AG09319 (cell line): ENCODE results near the gene ZNF346.
"Not testable (repeated sequence)": the region's sequence is repeated elsewhere in the genome, so short reads cannot be mapped to it uniquely, and the experiment has no call there.

Source experiments
- DNase-seq: peaks from one replicate; pipeline ENCODE4 v3.0.0-alpha.2; 2010; ENCODE audit warnings: low read depth; ENCODE audit errors: extremely low read depth
- CTCF ChIP-seq: IDR thresholded peaks from 2 replicates; pipeline ENCODE4 v1.5.1; 2011; ENCODE audit warnings: low read depth, mild to moderate bottlenecking, inconsistent platforms, low read length, moderate library complexity

ZNF346 gene

GRCh38 chr5:177045631-177046030 lies 23.1 kb downstream of the ZNF346 start:
- TF ChIP-seq CTCF = no peak
- no peak for DNase-seq

DNA sequence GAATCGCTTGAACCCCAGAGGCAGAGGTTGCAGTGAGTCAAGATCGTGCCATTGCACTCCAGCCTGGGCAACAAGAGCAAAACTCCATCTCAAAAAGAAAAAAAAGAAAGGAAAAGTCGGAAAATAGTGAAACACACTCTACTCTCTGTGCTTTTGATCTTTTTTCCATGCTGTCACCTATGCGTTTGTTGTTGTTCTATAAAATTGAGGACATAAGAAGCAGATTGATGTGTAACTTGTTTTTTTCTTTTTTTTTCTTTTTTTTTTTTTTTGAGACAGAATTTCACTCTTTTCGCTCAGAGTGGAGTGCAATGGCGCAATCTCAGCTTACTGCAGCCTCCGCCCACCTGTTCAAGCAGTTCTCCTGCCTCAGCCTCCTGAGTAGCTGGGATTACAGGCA lies 26.0 kb downstream of the ZNF346 start:
- DNase-seq = not testable (repeated sequence)

GRCh38 chr5:177049285-177049684 lies 26.8 kb downstream of the ZNF346 start:
- TF ChIP-seq CTCF = no peak
- DNase-seq = no peak

DNA sequence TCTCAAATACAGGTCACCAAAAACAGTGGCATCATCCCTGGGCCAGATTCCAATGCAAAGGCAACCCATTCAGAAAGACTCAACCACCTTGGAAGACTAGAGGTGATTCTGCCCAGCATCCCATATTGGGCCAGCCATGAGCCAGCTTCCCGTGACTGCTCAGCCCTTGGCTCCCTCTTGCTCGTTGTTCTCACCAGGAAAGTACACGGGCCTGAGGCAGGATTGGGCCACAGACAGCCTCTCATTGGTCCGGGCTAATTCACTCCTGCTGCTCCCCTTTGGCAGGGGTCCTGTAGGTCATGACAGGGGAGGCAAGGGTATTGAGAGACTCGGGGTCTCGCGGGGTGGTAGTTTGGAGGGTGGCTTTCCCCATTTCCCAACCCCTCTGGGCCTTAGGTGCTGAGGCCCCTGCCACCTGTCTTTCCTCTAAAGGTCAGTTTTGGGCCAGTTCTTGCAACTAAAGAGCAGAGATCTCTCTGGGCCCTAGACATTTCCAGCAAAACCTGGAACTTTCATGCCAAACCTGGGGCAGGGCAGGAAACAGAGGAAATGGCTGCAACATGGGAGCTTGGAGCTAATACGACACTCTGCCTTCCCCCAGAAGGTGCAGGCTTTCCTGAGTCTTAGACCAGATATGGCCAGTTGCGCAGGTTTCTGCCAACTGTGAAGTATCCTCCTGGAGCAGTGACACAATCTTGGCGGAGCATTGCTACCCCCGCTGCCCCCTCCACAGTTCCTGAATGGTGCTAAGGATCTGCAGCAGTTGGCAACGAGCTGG lies 42.2 kb downstream of the ZNF346 start:
- no peak for TF ChIP-seq CTCF
- no peak for DNase-seq

- DNase-seq = no peak
- no peak for TF ChIP-seq CTCF
Measured at GRCh38 chr5:177065491-177065890, 43.0 kb downstream of the ZNF346 start.

GRCh38 chr5:177066224-177066623 lies 43.7 kb downstream of the ZNF346 start:
- TF ChIP-seq CTCF = no peak
- DNase-seq = no peak

GRCh38 chr5:177067503-177067902 lies 45.0 kb downstream of the ZNF346 start:
- no peak for DNase-seq
- TF ChIP-seq CTCF = no peak
